Right cardiac atrium (tissue), 5 donors: ENCODE data around the gene DHRS4. TPM values are rescaled to one million over a fixed set of nuclear protein-coding genes. Genes with fewer than 3 reads are reported as not detected.

ENCODE experiments used
- ATAC-seq, 2 donors: fragments of 200-7000 bp; cut with Tn5 transposase; one replicate each; pipeline versions ENCODE4 v1.8.0 to v1.9.1; 2020; ENCODE audit warnings: moderate library complexity in 2 of 2, mild to moderate bottlenecking in 1 of 2
- DNase-seq, 3 donors: peaks; one replicate each; pipeline ENCODE4 v3.0.0-alpha.2; 2020
- H3K27ac ChIP-seq: one replicate; pipeline ENCODE4 v1.5.1; 2013; ENCODE audit warnings: mild to moderate bottlenecking, low read length, control low read depth, moderate library complexity
- H3K27me3 ChIP-seq: one replicate; pipeline ENCODE4 v1.6.1; 2013; ENCODE audit not compliant: control insufficient read depth, insufficient read depth
- H3K4me1 ChIP-seq: one replicate; pipeline ENCODE4 v1.6.1; 2013; ENCODE audit warnings: low read length; ENCODE audit not compliant: control insufficient read depth, insufficient read depth
- H3K4me3 ChIP-seq: one replicate; pipeline ENCODE4 v1.5.1; 2013; ENCODE audit warnings: low read length, control low read depth
- H3K9me3 ChIP-seq: one replicate; pipeline ENCODE4 v1.6.1; 2013; ENCODE audit warnings: low read length; ENCODE audit not compliant: control insufficient read depth
- WGBS: extraction: QIAGEN DNeasy Blood & Tissue Kit; methylation state at CpG from one replicate; pipeline ENCODE4 v1.1.7; 2013; 5-methylcytosine and 5-hydroxymethylcytosine counted together
- intact Hi-C, 4 donors: fragments of 100-400 bp; cut with DNase I; formaldehyde crosslinking; loops; one replicate each; pipeline versions ENCODE4 v1.11.0 to v1.14.0; 2022 to 2023
- polyA plus RNA-seq: library from polyadenylated mRNA; stranded (reverse); fragments of 200-250 nt; gene quantifications from one replicate; pipeline ENCODE4 v1.2.3, GENCODE V29; 2013
- total RNA-seq, 4 donors: library from RNA; stranded (reverse); fragmentation: NEBNext Ultra II Directional; extraction: Animal tissue kit (Norgen Biotek cat#: 25700); gene quantifications; one replicate each; pipeline ENCODE4 v1.2.1, GENCODE V29; 2021
- donor health status: healthy with polysubstance abuse.
- donor health status: DM: no; HTN: yes; CAD: no.
- donor health status: DM: no; HTN: no; CAD: no.
- donor health status: DM: no; HTN: yes; CAD: no; lungs with severe emphysema.
- donor health status: DM: yes; HTN: yes; CAD: no.

The DHRS4 gene
- total and polyA plus RNA-seq, 5 donors = 19.9 to 52.7 (median 27.4) TPM

- DNase-seq (peak; percentile 83 to 90 (median 85)), ATAC-seq (peak; percentile 81 to 88)
- Histone ChIP-seq H3K4me1 (no peaks in the 10 kb centered on the region), H3K27ac (no peak overlapping the region), H3K27me3 (no peaks in the 10 kb centered on the region), H3K9me3 (no peaks in the 10 kb centered on the region), H3K4me3 (no peak overlapping the region)
- WGBS = 8% methylated on average over 3 of the region's 3 CpGs
- intact Hi-C loops = loop anchor here (2.0 to 10.0 kb wide), 3 partner anchors 295 to 298 kb away; partner anchors contain the start of gene DHRS2 (in 1 of the 4)
Observed at GRCh38 chr14:23929822-23930294, 23.7 kb upstream of the DHRS4 start.

- Histone ChIP-seq H3K27me3 (no peaks in the 10 kb centered on the region), H3K4me1 (no peaks in the 10 kb centered on the region), H3K27ac (no peak overlapping the region), H3K4me3 (no peak overlapping the region), H3K9me3 (no peaks in the 10 kb centered on the region)
- DNase-seq (peak in 2 of 3 donors; percentile 40 to 75), ATAC-seq (peak; percentile 78 to 89)
- intact Hi-C loops = no loop called here
- WGBS = 55% methylated on average over 4 of the region's 4 CpGs
Observed at GRCh38 chr14:23930742-23931141, 22.8 kb upstream of the DHRS4 start.

GRCh38 chr14:23931721-23932289 is 21.8 kb upstream of the DHRS4 start:
- H3K4me1 ChIP-seq = no peaks in the 10 kb centered on the region
- intact Hi-C loops = no loop called here
- H3K9me3 ChIP-seq = no peaks in the 10 kb centered on the region
- WGBS = 57% methylated on average over 6 of the region's 6 CpGs
- no peak overlapping the region for H3K4me3 ChIP-seq
- no peak overlapping the region for H3K27ac ChIP-seq
- no peaks in the 10 kb centered on the region for H3K27me3 ChIP-seq
- ATAC-seq (no peak), DNase-seq (no peak)

- DNase-seq (no peak), ATAC-seq (no peak)
- no peaks in the 10 kb centered on the region for H3K27me3 ChIP-seq
- H3K4me3 ChIP-seq = no peak overlapping the region
- H3K9me3 ChIP-seq = no peaks in the 10 kb centered on the region
- no peaks in the 10 kb centered on the region for H3K4me1 ChIP-seq
- H3K27ac ChIP-seq = no peak overlapping the region
- intact Hi-C loops = no loop called here
- WGBS = 80% methylated on average over 3 of the region's 3 CpGs
Observed at GRCh38 chr14:23932639-23933038, 20.9 kb upstream of the DHRS4 start.

- intact Hi-C loops = no loop called here
- Histone ChIP-seq H3K27ac (no peak overlapping the region), H3K27me3 (no peaks in the 10 kb centered on the region), H3K4me3 (no peak overlapping the region), H3K9me3 (no peaks in the 10 kb centered on the region), H3K4me1 (no peaks in the 10 kb centered on the region)
- DNase-seq = no peak
- no peak for ATAC-seq
- 55% methylated on average over 4 of the region's 4 CpGs for WGBS
Observed at GRCh38 chr14:23933108-23933741, 20.3 kb upstream of the DHRS4 start.

- no peak for ATAC-seq
- no peak for DNase-seq
- 71% methylated on average over 2 of the region's 2 CpGs for WGBS
- H3K4me3 ChIP-seq = no peak overlapping the region
- intact Hi-C loops = no loop called here
- H3K27me3 ChIP-seq = no peaks in the 10 kb centered on the region
- no peaks in the 10 kb centered on the region for H3K9me3 ChIP-seq
- no peaks in the 10 kb centered on the region for H3K4me1 ChIP-seq
- H3K27ac ChIP-seq = no peak overlapping the region
Observed at GRCh38 chr14:23933742-23934128, 19.8 kb upstream of the DHRS4 start.

GRCh38 chr14:23935158-23935557 is 18.4 kb upstream of the DHRS4 start:
- no peak for DNase-seq
- intact Hi-C loops = no loop called here

GRCh38 chr14:23936084-23936829 is 17.3 kb upstream of the DHRS4 start:
- Histone ChIP-seq H3K9me3 (no peaks in the 10 kb centered on the region), H3K4me1 (no peaks in the 10 kb centered on the region), H3K27ac (no peak overlapping the region), H3K4me3 (no peak overlapping the region), H3K27me3 (no peaks in the 10 kb centered on the region)
- no peak for DNase-seq
- WGBS = 79% methylated on average over 7 of the region's 7 CpGs
- intact Hi-C loops = no loop called here
- peak in 1 of 2 donors; percentile 40 for ATAC-seq

More at GRCh38 chr14:23935158-23935557, 18.4 kb upstream of the DHRS4 start:
- Histone ChIP-seq H3K4me1 (no peaks in the 10 kb centered on the region), H3K27me3 (no peaks in the 10 kb centered on the region), H3K9me3 (no peaks in the 10 kb centered on the region), H3K27ac (no peak overlapping the region), H3K4me3 (no peak overlapping the region)
- WGBS = 84% methylated on average over 1 of the region's 1 CpG
- ATAC-seq = no peak

GRCh38 chr14:23937203-23937602 is 16.4 kb upstream of the DHRS4 start:
- Histone ChIP-seq H3K4me3 (no peak overlapping the region), H3K27me3 (no peaks in the 10 kb centered on the region), H3K9me3 (no peaks in the 10 kb centered on the region), H3K4me1 (no peaks in the 10 kb centered on the region), H3K27ac (no peak overlapping the region)
- no peak for ATAC-seq
- DNase-seq = no peak
- 84% methylated on average over 2 of the region's 2 CpGs for WGBS
- intact Hi-C loops = no loop called here

- DNase-seq (no peak), ATAC-seq (no peak)
- H3K27ac ChIP-seq = no peak overlapping the region
- no peak overlapping the region for H3K4me3 ChIP-seq
- no peaks in the 10 kb centered on the region for H3K27me3 ChIP-seq
- no peaks in the 10 kb centered on the region for H3K4me1 ChIP-seq
- WGBS = 85% methylated on average over 1 of the region's 1 CpG
- H3K9me3 ChIP-seq = no peaks in the 10 kb centered on the region
- intact Hi-C loops = no loop called here
Observed at GRCh38 chr14:23938823-23939222, 14.7 kb upstream of the DHRS4 start.

- no peaks in the 10 kb centered on the region for H3K4me1 ChIP-seq
- no peaks in the 10 kb centered on the region for H3K27me3 ChIP-seq
- intact Hi-C loops = no loop called here
- DNase-seq = no peak
- WGBS = 76% methylated on average over 3 of the region's 3 CpGs
- no peak for ATAC-seq
- H3K4me3 ChIP-seq = no peak overlapping the region
- H3K9me3 ChIP-seq = no peaks in the 10 kb centered on the region
- no peak overlapping the region for H3K27ac ChIP-seq
Observed at GRCh38 chr14:23939607-23940326, 13.8 kb upstream of the DHRS4 start.
